ENCODE measurements around the gene ZBTB7C. TPM values are rescaled to one million over a fixed set of nuclear protein-coding genes. Genes with fewer than 3 reads are reported as not detected.

ZBTB7C gene
- total RNA-seq, 3 donors from 2014 or later: 5.6 to 26.5 (median 6.1) TPM

- TF ChIP-seq POLR2AphosphoS5 (IDR thresholded peaks at IDR 0.05): no peak
- TF ChIP-seq, protein P1, sequence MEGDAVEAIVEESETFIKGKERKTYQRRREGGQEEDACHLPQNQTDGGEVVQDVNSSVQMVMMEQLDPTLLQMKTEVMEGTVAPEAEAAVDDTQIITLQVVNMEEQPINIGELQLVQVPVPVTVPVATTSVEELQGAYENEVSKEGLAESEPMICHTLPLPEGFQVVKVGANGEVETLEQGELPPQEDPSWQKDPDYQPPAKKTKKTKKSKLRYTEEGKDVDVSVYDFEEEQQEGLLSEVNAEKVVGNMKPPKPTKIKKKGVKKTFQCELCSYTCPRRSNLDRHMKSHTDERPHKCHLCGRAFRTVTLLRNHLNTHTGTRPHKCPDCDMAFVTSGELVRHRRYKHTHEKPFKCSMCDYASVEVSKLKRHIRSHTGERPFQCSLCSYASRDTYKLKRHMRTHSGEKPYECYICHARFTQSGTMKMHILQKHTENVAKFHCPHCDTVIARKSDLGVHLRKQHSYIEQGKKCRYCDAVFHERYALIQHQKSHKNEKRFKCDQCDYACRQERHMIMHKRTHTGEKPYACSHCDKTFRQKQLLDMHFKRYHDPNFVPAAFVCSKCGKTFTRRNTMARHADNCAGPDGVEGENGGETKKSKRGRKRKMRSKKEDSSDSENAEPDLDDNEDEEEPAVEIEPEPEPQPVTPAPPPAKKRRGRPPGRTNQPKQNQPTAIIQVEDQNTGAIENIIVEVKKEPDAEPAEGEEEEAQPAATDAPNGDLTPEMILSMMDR (IDR thresholded peaks at IDR 0.05): no peak
- no peak for TF ChIP-seq POLR2A (IDR thresholded peaks at IDR 0.05)
- DNase-seq (ENCODE audit: low spot score in 2 of 2): no peak
Measured at GRCh38 chr18:48040457-48041110, 368.6 kb downstream of the ZBTB7C start.

GRCh38 chr18:48039769-48040215, 369.4 kb downstream of the ZBTB7C start:
- Histone ChIP-seq H3K36me3 (no peaks in the 10 kb centered on the region), H3K4me3 (no peak overlapping the region), H3K9me3 (peaks cover 0 to 4% of the 10 kb centered on the region in 2 donors), H3K27me3 (no peaks in the 10 kb centered on the region), H3K27ac (no peak overlapping the region), H3K4me1 (peaks cover 0 to 6% of the 10 kb centered on the region in 2 donors)
- TF ChIP-seq POLR2A (IDR thresholded peaks at IDR 0.05) (no peak), POLR2AphosphoS5 (IDR thresholded peaks at IDR 0.05) (no peak)
- TF ChIP-seq, protein P1 (IDR thresholded peaks at IDR 0.05): no peak
- no peak for DNase-seq (ENCODE audit: low spot score in 2 of 2)
- intact Hi-C loops (cut with DNase I; ENCODE audit: low total_unique reads): loop anchor here (10.0 kb wide), 1 partner anchor 295 kb away; no protein-coding TSS in a partner anchor

More at GRCh38 chr18:48040457-48041110, 368.6 kb downstream of the ZBTB7C start:
- intact Hi-C loops (cut with DNase I; ENCODE audit: low total_unique reads): no loop called here
- peaks cover 0 to 6% of the 10 kb centered on the region in 2 donors for H3K4me1 ChIP-seq
- no peak overlapping the region for H3K27ac ChIP-seq
- peaks cover 0 to 4% of the 10 kb centered on the region in 2 donors for H3K9me3 ChIP-seq
- no peaks in the 10 kb centered on the region for H3K27me3 ChIP-seq
- no peaks in the 10 kb centered on the region for H3K36me3 ChIP-seq
- H3K4me3 ChIP-seq: no peak overlapping the region

GRCh38 chr18:48038636-48039035, 370.5 kb downstream of the ZBTB7C start:
- Histone ChIP-seq H3K36me3 (no peaks in the 10 kb centered on the region), H3K4me1 (peaks cover 0 to 6% of the 10 kb centered on the region in 2 donors), H3K9me3 (peaks cover 0 to 4% of the 10 kb centered on the region in 2 donors), H3K27me3 (no peaks in the 10 kb centered on the region), H3K4me3 (no peak overlapping the region), H3K27ac (no peak overlapping the region)
- TF ChIP-seq POLR2AphosphoS5 (IDR thresholded peaks at IDR 0.05): no peak
- intact Hi-C loops (cut with DNase I; ENCODE audit: low total_unique reads): loop anchor here (10.0 kb wide), 1 partner anchor 296 kb away; no protein-coding TSS in a partner anchor
- peak in 1 of 2 donors; percentile 19 for DNase-seq (ENCODE audit: low spot score in 2 of 2)

GRCh38 chr18:48037481-48038271, 371.5 kb downstream of the ZBTB7C start:
- TF ChIP-seq, protein P1 (IDR thresholded peaks at IDR 0.05): peak in 1 of 3 donors; percentile 27
- TF ChIP-seq POLR2AphosphoS5 (IDR thresholded peaks at IDR 0.05): no peak
- Histone ChIP-seq H3K27ac (peak overlapping the region in 1 of 2 donors; percentile 3), H3K9me3 (no peaks in the 10 kb centered on the region), H3K27me3 (no peaks in the 10 kb centered on the region), H3K36me3 (no peaks in the 10 kb centered on the region), H3K4me3 (no peak overlapping the region), H3K4me1 (peaks cover 0 to 6% of the 10 kb centered on the region in 2 donors)
- DNase-seq (ENCODE audit: low spot score in 2 of 2): peak in 1 of 2 donors; percentile 43
- intact Hi-C loops (cut with DNase I; ENCODE audit: low total_unique reads): loop anchor here (10.0 kb wide), 1 partner anchor 297 kb away; no protein-coding TSS in a partner anchor

DNA sequence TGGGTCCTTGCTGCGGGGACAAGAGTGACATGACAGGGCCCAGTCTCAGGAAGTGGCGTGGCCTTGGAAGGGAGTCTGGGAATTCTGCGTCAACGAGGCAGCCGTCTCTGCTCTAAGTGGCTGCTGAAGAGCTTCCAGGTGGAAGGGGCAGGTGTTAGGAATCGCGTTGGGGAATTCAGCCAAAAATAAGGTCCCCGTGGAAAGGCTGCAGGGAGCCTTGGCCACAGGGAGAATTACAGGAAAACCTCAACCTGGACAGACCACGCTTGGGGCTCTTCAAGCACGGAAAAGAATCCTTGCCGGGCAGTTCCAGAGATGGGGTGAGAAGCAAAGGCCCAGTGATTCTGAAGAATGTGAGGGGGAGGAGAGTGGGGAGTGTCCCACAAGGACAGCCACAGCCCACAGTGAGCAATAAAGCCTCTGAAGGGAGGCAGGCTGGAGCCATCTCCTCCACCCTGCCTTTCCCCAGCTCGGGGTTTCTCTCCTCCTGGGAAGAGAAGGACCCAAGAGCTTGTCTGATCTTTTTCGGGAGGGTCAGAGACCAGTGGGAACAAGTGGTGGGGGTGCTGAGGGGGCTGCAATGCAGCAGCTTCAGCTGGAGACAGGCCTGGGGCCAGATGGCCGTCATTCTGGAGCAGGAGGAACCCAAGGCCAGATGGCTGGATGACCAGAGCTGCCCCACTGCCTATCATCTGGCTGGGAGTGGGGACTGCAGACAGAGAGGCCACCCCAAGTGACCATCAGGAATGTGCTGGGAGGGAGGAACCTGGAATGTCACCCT, 372.4 kb downstream of the ZBTB7C start:
- Histone ChIP-seq H3K36me3 (no peaks in the 10 kb centered on the region), H3K27me3 (no peaks in the 10 kb centered on the region), H3K4me1 (peaks cover 0 to 6% of the 10 kb centered on the region in 2 donors), H3K9me3 (no peaks in the 10 kb centered on the region), H3K4me3 (no peak overlapping the region), H3K27ac (no peak overlapping the region)
- peak in 1 of 2 donors; percentile 12 for DNase-seq (ENCODE audit: low spot score in 2 of 2)
- TF ChIP-seq POLR2AphosphoS5 (IDR thresholded peaks at IDR 0.05): no peak
- no peak for TF ChIP-seq POLR2A (IDR thresholded peaks at IDR 0.05)
- TF ChIP-seq, protein P1 (IDR thresholded peaks at IDR 0.05): no peak
- intact Hi-C loops (cut with DNase I; ENCODE audit: low total_unique reads): loop anchor here (10.0 kb wide), 1 partner anchor 298 kb away; no protein-coding TSS in a partner anchor
